Activated naive CD8-positive, alpha-beta T cell treated with anti-CD3 and anti-CD28 coated beads, Interleukin-2, amount 10 ng/mL, durations not matched to agents 7 days and 5 days (primary cell): ENCODE measurements around the gene PET100. TPM values are rescaled to one million over a fixed set of nuclear protein-coding genes. Genes with fewer than 3 reads are reported as not detected.

Experiments used
- ATAC-seq: fragments of 150-1000 bp; cut with Tn5 transposase; one replicate; pipeline ENCODE4 v1.10.0; 2021; ENCODE audit warnings: low read depth, moderate library complexity
- POLR2A ChIA-PET: fragments of 350-600 bp; sonication (Branson Sonifier 250); formaldehyde crosslinking; loops from one replicate; lab custom pipeline; 2021; ENCODE audit warnings: antibody characterized with exemption; lab: Charles Lee
- DNase-seq: peaks from one replicate; pipeline ENCODE4 v3.0.0; 2021
- H3K27ac Mint-ChIP-seq: one replicate; pipeline ENCODE4 v1.8.0; 2022; ENCODE audit warnings: mild to moderate bottlenecking, mixed read lengths
- H3K27me3 Mint-ChIP-seq: one replicate; pipeline ENCODE4 v1.8.0; 2022; ENCODE audit warnings: mild to moderate bottlenecking, moderate library complexity, mixed read lengths
- H3K36me3 Mint-ChIP-seq: one replicate; pipeline ENCODE4 v1.8.0; 2021; ENCODE audit warnings: mild to moderate bottlenecking, mixed read lengths
- H3K4me1 Mint-ChIP-seq: one replicate; pipeline ENCODE4 v1.8.0; 2021; ENCODE audit warnings: mixed read lengths
- H3K4me3 Mint-ChIP-seq: one replicate; pipeline ENCODE4 v1.8.0; 2022; ENCODE audit warnings: mild to moderate bottlenecking, moderate library complexity, mixed read lengths
- H3K9me3 Mint-ChIP-seq: one replicate; pipeline ENCODE4 v1.8.0; 2021; ENCODE audit warnings: mixed read lengths
- total RNA-seq, 2 experiments: library from RNA; stranded (reverse); gene quantifications; one replicate each; pipeline ENCODE4 v1.2.3, GENCODE V29; 2021

The PET100 gene
- total RNA-seq, 2 experiments from 2014 or later, result 134 to 158 TPM

GRCh38 chr19:7618771-7619510 lies 10.7 kb upstream of the PET100 start:
- Mint-ChIP-seq H3K4me1 (no peaks in the 10 kb centered on the region), H3K27ac (no peak overlapping the region), H3K27me3 (no peaks in the 10 kb centered on the region), H3K36me3 (peaks cover 14% of the 10 kb centered on the region), H3K4me3 (no peak overlapping the region), H3K9me3 (no peaks in the 10 kb centered on the region)
- no peak for DNase-seq
- ATAC-seq, result no peak
- POLR2A ChIA-PET, result interaction anchor here (0.6 to 1.5 kb wide), 3 partner anchors 11 to 130 kb away, joined by 3 to 4 read pairs (median 3); partner anchors contain the start of genes PET100 and XAB2

GRCh38 chr19:7619671-7620441 lies 9.7 kb upstream of the PET100 start:
- no peak overlapping the region for H3K27ac Mint-ChIP-seq
- ATAC-seq (no peak), DNase-seq (no peak)
- POLR2A ChIA-PET, result interaction anchor here (0.6 to 1.5 kb wide), 2 partner anchors 10 to 130 kb away, joined by 3 read pairs; partner anchors contain the start of gene PET100
- H3K4me1 Mint-ChIP-seq, result no peaks in the 10 kb centered on the region
- no peaks in the 10 kb centered on the region for H3K27me3 Mint-ChIP-seq
- no peak overlapping the region for H3K4me3 Mint-ChIP-seq
- no peaks in the 10 kb centered on the region for H3K9me3 Mint-ChIP-seq
- H3K36me3 Mint-ChIP-seq, result peaks cover 16% of the 10 kb centered on the region

- Mint-ChIP-seq H3K27me3 (no peaks in the 10 kb centered on the region), H3K36me3 (peaks cover 16% of the 10 kb centered on the region), H3K9me3 (no peaks in the 10 kb centered on the region), H3K4me3 (no peak overlapping the region), H3K27ac (no peak overlapping the region), H3K4me1 (no peaks in the 10 kb centered on the region)
- DNase-seq (no peak), ATAC-seq (no peak)
- POLR2A ChIA-PET, result interaction anchor here (1.5 kb wide), 1 partner anchor 9 kb away, joined by 3 read pairs; the partner anchor contains the start of gene PET100
Observed at GRCh38 chr19:7620442-7621412, 8.9 kb upstream of the PET100 start.

GRCh38 chr19:7622933-7623685 lies 6.5 kb upstream of the PET100 start:
- Mint-ChIP-seq H3K4me3 (no peak overlapping the region), H3K36me3 (peaks cover 16% of the 10 kb centered on the region), H3K27me3 (no peaks in the 10 kb centered on the region), H3K9me3 (no peaks in the 10 kb centered on the region), H3K4me1 (peaks cover 4% of the 10 kb centered on the region), H3K27ac (no peak overlapping the region)
- POLR2A ChIA-PET, result no interaction called here
- ATAC-seq, result no peak
- DNase-seq, result no peak

- peaks cover 12% of the 10 kb centered on the region for H3K4me1 Mint-ChIP-seq
- H3K9me3 Mint-ChIP-seq, result no peaks in the 10 kb centered on the region
- peaks cover 11% of the 10 kb centered on the region for H3K36me3 Mint-ChIP-seq
- ATAC-seq (no peak), DNase-seq (no peak)
- H3K27ac Mint-ChIP-seq, result no peak overlapping the region
- no peaks in the 10 kb centered on the region for H3K27me3 Mint-ChIP-seq
- POLR2A ChIA-PET, result no interaction called here
- H3K4me3 Mint-ChIP-seq, result no peak overlapping the region
Observed at GRCh38 chr19:7623725-7624603, 5.6 kb upstream of the PET100 start.

GRCh38 chr19:7624810-7625209 lies 4.8 kb upstream of the PET100 start:
- ATAC-seq, result no peak

GRCh38 chr19:7625763-7626372 lies 3.7 kb upstream of the PET100 start:
- H3K27ac Mint-ChIP-seq, result no peak overlapping the region
- ATAC-seq (no peak), DNase-seq (no peak)
- no peaks in the 10 kb centered on the region for H3K27me3 Mint-ChIP-seq
- H3K4me3 Mint-ChIP-seq, result no peak overlapping the region
- peaks cover 15% of the 10 kb centered on the region for H3K36me3 Mint-ChIP-seq
- POLR2A ChIA-PET, result no interaction called here
- peaks cover 23% of the 10 kb centered on the region for H3K4me1 Mint-ChIP-seq
- no peaks in the 10 kb centered on the region for H3K9me3 Mint-ChIP-seq

More at GRCh38 chr19:7624810-7625209, 4.8 kb upstream of the PET100 start:
- Mint-ChIP-seq H3K27me3 (no peaks in the 10 kb centered on the region), H3K9me3 (no peaks in the 10 kb centered on the region), H3K4me3 (no peak overlapping the region), H3K36me3 (peaks cover 15% of the 10 kb centered on the region), H3K27ac (no peak overlapping the region), H3K4me1 (peaks cover 15% of the 10 kb centered on the region)
- POLR2A ChIA-PET, result no interaction called here
- DNase-seq, result no peak

GRCh38 chr19:7627166-7627565 lies 2.4 kb upstream of the PET100 start:
- H3K9me3 Mint-ChIP-seq, result no peaks in the 10 kb centered on the region
- no peak overlapping the region for H3K4me3 Mint-ChIP-seq
- H3K27ac Mint-ChIP-seq, result no peak overlapping the region
- POLR2A ChIA-PET, result interaction anchor here (0.6 kb wide), 1 partner anchor 89 kb away, joined by 4 read pairs; no protein-coding TSS in a partner anchor
- DNase-seq (no peak), ATAC-seq (no peak)
- H3K27me3 Mint-ChIP-seq, result no peaks in the 10 kb centered on the region
- H3K4me1 Mint-ChIP-seq, result peaks cover 28% of the 10 kb centered on the region
- H3K36me3 Mint-ChIP-seq, result peaks cover 11% of the 10 kb centered on the region

- H3K36me3 Mint-ChIP-seq, result peaks cover 8% of the 10 kb centered on the region
- H3K9me3 Mint-ChIP-seq, result no peaks in the 10 kb centered on the region
- DNase-seq, result no peak
- POLR2A ChIA-PET, result interaction anchor here (0.8 to 2.5 kb wide), 11 partner anchors 16 to 283 kb away, joined by 3 to 16 read pairs (median 4); partner anchors contain the start of genes MCOLN1, RETN and TRAPPC5
- ATAC-seq, result no peak
- peak overlapping the region; percentile 100 for H3K27ac Mint-ChIP-seq
- H3K4me3 Mint-ChIP-seq, result peak overlapping the region; percentile 98
- peaks cover 28% of the 10 kb centered on the region for H3K4me1 Mint-ChIP-seq
- no peaks in the 10 kb centered on the region for H3K27me3 Mint-ChIP-seq
Observed at GRCh38 chr19:7628589-7629311, 843 bp upstream of the PET100 start.

GRCh38 chr19:7631577-7631976 lies 2.0 kb downstream of the PET100 start:
- Mint-ChIP-seq H3K4me3 (no peak overlapping the region), H3K27ac (no peak overlapping the region), H3K27me3 (no peaks in the 10 kb centered on the region), H3K4me1 (peaks cover 32% of the 10 kb centered on the region), H3K9me3 (no peaks in the 10 kb centered on the region), H3K36me3 (peaks cover 6% of the 10 kb centered on the region)
- POLR2A ChIA-PET, result no interaction called here
- ATAC-seq (no peak), DNase-seq (no peak)
